ENCODE measurements around the gene CHD1. TPM values are rescaled to one million over a fixed set of nuclear protein-coding genes. Genes with fewer than 3 reads are reported as not detected.

Gene CHD1
- total RNA-seq, 4 donors from 2014 or later = 51.4 to 83.0 (median 63.8) TPM

GRCh38 chr5:98927989-98928872 lies 576 bp downstream of the CHD1 start:
- Histone ChIP-seq H3K4me1 (peaks cover 13 to 25% of the 10 kb centered on the region in 2 donors), H3K4me3 (replicated peaks in 1 of 3) (peak overlapping the region; percentile 30 to 94 (median 88)), H3K9me3 (no peaks in the 10 kb centered on the region), H3K36me3 (peaks cover 4 to 10% of the 10 kb centered on the region in 2 donors), H3K27me3 (no peaks in the 10 kb centered on the region), H3K27ac (peak overlapping the region; percentile 99)
- intact Hi-C loops (cut with DNase I) = no loop called here
- DNase-seq = peak; percentile 77 to 82
- WGBS, 2 donors = 1 to 2% methylated on average over 19 to 25 of the region's 106 CpGs
- TF ChIP-seq CTCF (IDR thresholded peaks at IDR 0.05) (no peak), POLR2A (IDR thresholded peaks at IDR 0.05) (no peak)

- H3K27me3 ChIP-seq = no peaks in the 10 kb centered on the region
- intact Hi-C loops (cut with DNase I) = no loop called here
- peak overlapping the region; percentile 30 to 94 (median 88) for H3K4me3 ChIP-seq (replicated peaks in 1 of 3)
- H3K9me3 ChIP-seq = no peaks in the 10 kb centered on the region
- 3 to 5% methylated on average over 14 of the region's 14 CpGs for WGBS, 2 donors
- DNase-seq = peak; percentile 31 to 33
- H3K27ac ChIP-seq = peak overlapping the region; percentile 99
- peak in 1 of 2 donors; percentile 63 for TF ChIP-seq POLR2A (IDR thresholded peaks at IDR 0.05)
- TF ChIP-seq CTCF (IDR thresholded peaks at IDR 0.05) = no peak
- H3K4me1 ChIP-seq = peaks cover 13 to 25% of the 10 kb centered on the region in 2 donors
- H3K36me3 ChIP-seq = peaks cover 9 to 11% of the 10 kb centered on the region in 2 donors
Measured at GRCh38 chr5:98927242-98927988, 1.4 kb downstream of the CHD1 start.

GRCh38 chr5:98923966-98924365 lies 4.8 kb downstream of the CHD1 start:
- no peak for DNase-seq
- Histone ChIP-seq H3K27ac (no peak overlapping the region), H3K4me1 (peaks cover 0 to 11% of the 10 kb centered on the region in 2 donors), H3K9me3 (no peaks in the 10 kb centered on the region), H3K27me3 (no peaks in the 10 kb centered on the region), H3K36me3 (peaks cover 11 to 13% of the 10 kb centered on the region in 2 donors), H3K4me3 (replicated peaks in 1 of 3) (no peak overlapping the region)
- TF ChIP-seq POLR2A (IDR thresholded peaks at IDR 0.05) (no peak), CTCF (IDR thresholded peaks at IDR 0.05) (no peak)
- intact Hi-C loops (cut with DNase I) = no loop called here
- 90 to 96% methylated on average over 3 of the region's 3 CpGs for whole genome bisulfite sequencing, 2 donors

- H3K4me1 ChIP-seq = peaks cover 0 to 4% of the 10 kb centered on the region in 2 donors
- intact Hi-C loops (cut with DNase I) = no loop called here
- H3K36me3 ChIP-seq = peaks cover 11 to 13% of the 10 kb centered on the region in 2 donors
Measured at GRCh38 chr5:98921947-98922505, 6.8 kb downstream of the CHD1 start.

More at GRCh38 chr5:98921947-98922505, 6.8 kb downstream of the CHD1 start:
- Histone ChIP-seq H3K27ac (no peak overlapping the region), H3K27me3 (no peaks in the 10 kb centered on the region), H3K4me3 (replicated peaks in 1 of 3) (no peak overlapping the region), H3K9me3 (no peaks in the 10 kb centered on the region)
- no peak for DNase-seq
- no peak for TF ChIP-seq CTCF (IDR thresholded peaks at IDR 0.05)
- no peak for TF ChIP-seq POLR2A (IDR thresholded peaks at IDR 0.05)
- 89 to 97% methylated on average over 4 of the region's 4 CpGs for WGBS, 2 donors

All from thyroid gland (tissue), 4 donors.